ENCODE data around the gene CPLX1.

CPLX1 gene

GRCh38 chr4:801436-802124 is 24.3 kb downstream of the CPLX1 start:
- H3K4me3 ChIP-seq (ENCODE audit: low read length), result no peak overlapping the region
- DNase-seq (ENCODE audit: low read depth, low spot score), result no peak

GRCh38 chr4:797066-797465 is 28.9 kb downstream of the CPLX1 start:
- H3K4me3 ChIP-seq (ENCODE audit: low read length), result no peak overlapping the region
- DNase-seq (ENCODE audit: low read depth, low spot score), result no peak

DNA sequence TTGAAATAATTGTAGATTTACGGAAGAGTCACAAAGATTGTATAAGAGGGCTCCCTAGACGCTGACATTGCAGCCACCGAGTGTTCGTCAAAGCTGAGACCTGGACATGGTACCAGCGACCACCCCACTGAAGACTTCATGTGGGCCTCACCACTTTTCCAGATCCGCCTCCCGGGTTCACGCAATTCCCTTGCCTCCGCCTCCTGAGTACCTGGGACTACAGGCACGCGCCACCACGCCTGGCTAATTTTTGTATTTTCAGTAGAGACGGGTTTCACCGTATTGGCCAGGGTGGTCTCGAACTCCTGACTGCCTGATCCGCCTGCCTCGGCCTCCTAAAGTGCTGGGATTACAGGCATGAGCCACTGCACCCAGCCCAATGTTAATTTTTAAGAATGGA is 29.7 kb downstream of the CPLX1 start:
- DNase-seq (ENCODE audit: low read depth, low spot score), result no peak
- no peak overlapping the region for H3K4me3 ChIP-seq (ENCODE audit: low read length)

GRCh38 chr4:795726-796119 is 30.2 kb downstream of the CPLX1 start:
- DNase-seq (ENCODE audit: low read depth, low spot score), result no peak
- H3K4me3 ChIP-seq (ENCODE audit: low read length), result no peak overlapping the region

DNA sequence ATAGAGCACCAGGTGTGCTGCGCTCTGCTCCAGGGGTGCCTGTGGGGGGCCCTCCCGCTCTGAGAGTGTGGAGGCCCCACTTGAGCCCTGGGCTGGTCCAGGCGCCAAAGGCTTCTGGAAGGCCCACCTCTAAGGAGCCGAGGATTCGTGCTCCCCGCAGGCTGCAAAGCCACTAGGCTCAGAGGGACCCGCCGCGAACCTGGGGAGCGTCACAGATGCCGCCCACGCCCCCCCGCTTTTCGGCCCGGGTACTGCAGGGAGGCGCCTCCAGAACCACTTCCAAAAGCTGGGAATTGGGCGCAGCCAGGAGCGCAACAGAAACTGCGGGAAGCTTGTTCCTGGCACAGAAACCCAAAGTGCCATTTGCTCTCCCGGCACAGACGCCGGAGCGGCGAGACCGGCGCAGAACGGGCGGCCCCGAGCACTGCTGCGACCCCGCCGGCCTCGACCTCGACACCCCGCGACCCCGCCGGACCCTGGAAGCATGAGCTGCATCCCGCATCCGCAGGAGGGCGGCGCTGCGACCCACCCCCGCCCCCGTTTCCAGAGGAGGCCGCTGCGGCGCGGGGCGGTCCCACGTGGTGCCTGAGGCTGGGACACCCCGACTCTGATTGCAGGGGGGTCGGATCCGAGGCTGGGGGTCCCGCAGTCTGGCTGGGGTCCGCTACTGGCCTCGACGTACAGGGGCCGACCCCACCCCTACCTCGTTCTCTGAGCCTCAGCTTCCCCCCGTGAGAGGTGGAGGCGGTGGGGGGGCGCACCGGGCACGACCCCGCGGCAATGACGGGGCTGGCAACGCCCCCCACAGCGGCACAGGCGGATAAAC is 30.8 kb downstream of the CPLX1 start:
- no peak for DNase-seq (ENCODE audit: low read depth, low spot score)
- H3K4me3 ChIP-seq (ENCODE audit: low read length), result no peak overlapping the region

- DNase-seq (ENCODE audit: low read depth, low spot score), result peak; percentile 77
- peak overlapping the region; percentile 3; the same call in 1 of the 2 replicates for H3K4me3 ChIP-seq (ENCODE audit: low read length)
Measured at GRCh38 chr4:793941-794621, 31.8 kb downstream of the CPLX1 start.

- DNase-seq (ENCODE audit: low read depth, low spot score), result no peak
- H3K4me3 ChIP-seq (ENCODE audit: low read length), result peak overlapping the region; percentile 39; the same call in 1 of the 2 replicates
Measured at GRCh38 chr4:793093-793861, 32.7 kb downstream of the CPLX1 start.

DNA sequence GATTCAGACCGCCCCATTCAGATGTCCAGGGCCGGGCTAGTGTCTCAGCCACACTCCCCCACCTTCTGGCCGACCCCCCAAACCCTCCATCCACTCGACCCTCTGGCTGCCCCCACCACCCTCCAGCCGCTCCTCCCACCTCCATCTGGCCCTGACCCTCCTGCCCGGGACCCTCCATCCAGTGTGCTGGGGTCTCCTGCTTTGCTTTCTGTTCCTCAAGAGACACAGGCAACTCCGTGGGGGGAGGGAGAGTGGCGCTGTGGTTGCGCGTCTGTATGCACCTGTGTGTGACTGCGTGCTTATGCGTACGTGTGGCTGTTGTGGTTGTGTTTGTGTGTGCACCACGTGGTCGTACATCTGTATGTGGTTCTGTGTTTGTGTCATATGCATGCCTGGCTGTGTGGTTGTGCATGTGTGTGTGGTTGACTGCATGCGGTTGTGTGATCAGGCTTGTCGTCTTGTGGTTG is 33.3 kb downstream of the CPLX1 start:
- peak; percentile 94 for DNase-seq (ENCODE audit: low read depth, low spot score)
- peak overlapping the region; percentile 39 for H3K4me3 ChIP-seq (ENCODE audit: low read length)

- peak overlapping the region; percentile 39 for H3K4me3 ChIP-seq (ENCODE audit: low read length)
- DNase-seq (ENCODE audit: low read depth, low spot score), result no peak
Measured at GRCh38 chr4:791898-792625, 33.9 kb downstream of the CPLX1 start.

GRCh38 chr4:791252-791897 is 34.6 kb downstream of the CPLX1 start:
- no peak for DNase-seq (ENCODE audit: low read depth, low spot score)
- H3K4me3 ChIP-seq (ENCODE audit: low read length), result no peak overlapping the region

DNA sequence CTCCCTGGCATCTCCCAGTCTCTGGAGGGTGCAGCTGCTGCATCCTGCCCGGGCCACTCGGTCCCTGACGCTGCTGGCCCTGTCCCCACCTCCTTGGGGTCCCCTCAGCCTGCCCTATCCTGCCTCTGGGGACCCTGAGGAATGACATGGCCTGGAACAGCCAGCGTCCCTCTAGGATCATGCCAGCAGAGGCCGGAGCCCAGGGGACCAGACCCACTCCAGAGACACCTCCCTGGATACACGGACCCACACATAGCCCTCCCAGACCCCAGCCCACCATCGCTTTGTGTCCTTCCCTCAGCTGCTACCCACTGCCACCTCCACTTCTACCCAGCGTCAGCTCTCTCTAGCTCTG is 35.5 kb downstream of the CPLX1 start:
- H3K4me3 ChIP-seq (ENCODE audit: low read length), result no peak overlapping the region
- DNase-seq (ENCODE audit: low read depth, low spot score), result no peak

- no peak for DNase-seq (ENCODE audit: low read depth, low spot score)
- H3K4me3 ChIP-seq (ENCODE audit: low read length), result no peak overlapping the region
Measured at GRCh38 chr4:789571-790465, 36.1 kb downstream of the CPLX1 start.

GRCh38 chr4:788636-789297 is 37.2 kb downstream of the CPLX1 start:
- DNase-seq (ENCODE audit: low read depth, low spot score), result no peak

GRCh38 chr4:788006-788635 is 37.8 kb downstream of the CPLX1 start:
- H3K4me3 ChIP-seq (ENCODE audit: low read length), result no peak overlapping the region

More at GRCh38 chr4:788636-789297, 37.2 kb downstream of the CPLX1 start:
- H3K4me3 ChIP-seq (ENCODE audit: low read length), result no peak overlapping the region

DNA sequence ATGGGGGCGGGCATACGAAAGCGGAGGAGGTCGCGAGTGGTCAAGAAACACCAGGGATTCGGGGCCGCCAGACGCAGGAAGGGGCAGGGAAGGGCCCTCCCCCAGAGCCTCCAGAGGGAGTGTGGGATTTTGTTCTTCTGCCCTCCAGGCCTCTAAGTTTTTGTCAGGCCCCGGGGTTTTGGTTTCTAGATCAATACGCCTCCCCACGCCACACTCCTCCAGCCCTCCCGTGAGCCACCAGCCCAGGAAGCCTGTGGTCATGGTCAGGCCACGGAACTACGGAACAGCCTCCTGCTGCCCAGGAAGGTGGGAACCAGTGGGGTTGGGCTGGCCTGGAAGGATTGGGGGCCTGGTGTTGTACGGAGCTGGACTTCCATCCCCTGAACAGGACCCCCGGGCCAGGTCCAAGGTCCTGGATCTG is 38.4 kb downstream of the CPLX1 start:
- no peak for DNase-seq (ENCODE audit: low read depth, low spot score)
- no peak overlapping the region for H3K4me3 ChIP-seq (ENCODE audit: low read length)

More at GRCh38 chr4:788006-788635, 37.8 kb downstream of the CPLX1 start:
- DNase-seq (ENCODE audit: low read depth, low spot score), result no peak

DNA sequence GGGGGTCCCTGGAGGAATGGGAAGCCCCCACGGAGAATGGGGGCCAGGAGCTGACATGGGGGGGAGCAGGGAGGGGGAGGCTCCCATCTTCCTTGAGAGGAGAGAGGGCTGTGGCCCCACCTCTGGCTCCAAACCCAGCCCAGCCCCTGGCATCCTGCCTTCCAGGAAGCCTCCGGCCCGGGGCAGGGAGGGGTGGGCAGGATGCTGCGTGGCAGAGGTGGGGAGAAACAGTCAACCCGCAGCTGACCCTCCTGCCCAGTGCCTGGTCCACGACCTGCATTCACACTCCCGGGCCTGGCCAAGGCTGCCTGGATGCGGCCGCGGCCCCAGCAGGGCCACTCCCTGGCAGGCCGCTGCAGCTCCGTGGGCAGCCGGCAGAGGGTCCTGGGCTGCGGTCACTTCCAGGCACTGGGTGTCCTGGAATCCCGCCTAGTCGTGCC is 39.0 kb downstream of the CPLX1 start:
- no peak for DNase-seq (ENCODE audit: low read depth, low spot score)
- H3K4me3 ChIP-seq (ENCODE audit: low read length), result no peak overlapping the region
